MCF 10A (cell line): Measurements from ENCODE around the gene OMA1. TPM values are rescaled to one million over a fixed set of nuclear protein-coding genes. Genes with fewer than 3 reads are reported as not detected.

Experiments used
- BruUV-seq: library from RNA; stranded (reverse); fragments of 400-500 nt; replicated peaks from 2 replicates; lab custom pipeline; 2021; lab: Mats Ljungman, UMichigan
- CTCF ChIA-PET: fragments of 300-600 bp; sonication (Branson Sonifier 250); formaldehyde crosslinking; extraction: SDS; loops from one replicate; lab custom pipeline; 2021; ENCODE audit warnings: antibody characterized with exemption, inconsistent platforms; lab: Yijun Ruan, JAX
- POLR2A ChIA-PET: fragments of 300-600, 350-650 bp; sonication (Branson Sonifier 250); formaldehyde crosslinking; extraction: SDS; loops from one replicate; lab custom pipeline; 2020; ENCODE audit warnings: antibody characterized with exemption, inconsistent platforms; lab: Yijun Ruan, JAX
- DNase-seq: peaks from one replicate; pipeline ENCODE4 v3.0.0-alpha.2; 2018; ENCODE audit not compliant: unreplicated experiment
- H3K27ac Mint-ChIP-seq: one replicate; pipeline ENCODE4 v1.8.0; 2022; ENCODE audit warnings: mild to moderate bottlenecking, low read depth, mixed read lengths; ENCODE audit not compliant: unreplicated experiment
- H3K27me3 Mint-ChIP-seq: one replicate; pipeline ENCODE4 v1.8.0; 2022; ENCODE audit warnings: mixed read lengths; ENCODE audit not compliant: insufficient read depth, unreplicated experiment
- H3K36me3 Mint-ChIP-seq: one replicate; pipeline ENCODE4 v1.8.0; 2022; ENCODE audit warnings: mild to moderate bottlenecking, moderate library complexity, mixed read lengths; ENCODE audit not compliant: insufficient read depth, unreplicated experiment
- H3K4me1 Mint-ChIP-seq: one replicate; pipeline ENCODE4 v1.8.0; 2022; ENCODE audit warnings: mixed read lengths; ENCODE audit not compliant: insufficient read depth, unreplicated experiment
- H3K4me3 Mint-ChIP-seq: one replicate; pipeline ENCODE4 v1.8.0; 2022; ENCODE audit warnings: mild to moderate bottlenecking, moderate library complexity, mixed read lengths; ENCODE audit not compliant: unreplicated experiment
- H3K9me3 Mint-ChIP-seq: one replicate; pipeline ENCODE4 v1.8.0; 2022; ENCODE audit warnings: mixed read lengths; ENCODE audit not compliant: unreplicated experiment
- CTCF ChIP-seq: fragments of 200-600 bp; IDR thresholded peaks from one replicate; pipeline ENCODE4 v1.8.0; 2022; ENCODE audit warnings: antibody characterized with exemption, mild to moderate bottlenecking; ENCODE audit not compliant: unreplicated experiment
- intact Hi-C: fragments of 100-400 bp; cut with micrococcal nuclease; formaldehyde crosslinking; loops from 2 replicates; pipeline ENCODE4 v1.14.1; 2022
- total RNA-seq: library from RNA; stranded (reverse); gene quantifications from 2 replicates; pipeline ENCODE4 v1.2.3, GENCODE V29; 2022

OMA1 gene
- total RNA-seq, 1 experiment from 2014 or later = 15.7 TPM

GRCh38 chr1:58576325-58576726 lies 29.8 kb upstream of the OMA1 start:
- H3K36me3 Mint-ChIP-seq = peaks cover 8% of the 10 kb centered on the region
- POLR2A ChIA-PET = interaction anchor here (0.7 to 9.8 kb wide), 17 partner anchors 9 to 1239 kb away, joined by 3 to 151 read pairs (median 6); partner anchors contain the start of genes MYSM1 and OMA1
- intact Hi-C loops = loop anchor here (1.0 kb wide), 2 partner anchors 8 to 42 kb away; no protein-coding TSS in a partner anchor
- CTCF ChIA-PET = no interaction called here
- H3K4me1 Mint-ChIP-seq = peaks cover 31% of the 10 kb centered on the region
- H3K4me3 Mint-ChIP-seq = peak overlapping the region; percentile 89
- no peak for TF ChIP-seq CTCF
- BruUV-seq = TSS peak; percentile 13
- no peaks in the 10 kb centered on the region for H3K9me3 Mint-ChIP-seq
- peak; percentile 66 for DNase-seq
- H3K27me3 Mint-ChIP-seq = no peaks in the 10 kb centered on the region
- peak overlapping the region; percentile 70 for H3K27ac Mint-ChIP-seq

GRCh38 chr1:58575551-58576324 lies 29.2 kb upstream of the OMA1 start:
- no peak for TF ChIP-seq CTCF
- POLR2A ChIA-PET = interaction anchor here (0.7 to 9.8 kb wide), 23 partner anchors 9 to 1239 kb away, joined by 3 to 151 read pairs (median 6); partner anchors contain the start of genes MYSM1 and OMA1
- Mint-ChIP-seq H3K4me1 (peaks cover 31% of the 10 kb centered on the region), H3K27me3 (no peaks in the 10 kb centered on the region), H3K9me3 (no peaks in the 10 kb centered on the region), H3K4me3 (peak overlapping the region; percentile 89), H3K27ac (peak overlapping the region; percentile 70), H3K36me3 (peaks cover 8% of the 10 kb centered on the region)
- DNase-seq = peak; percentile 75
- TSS peak; percentile 86 for BruUV-seq
- CTCF ChIA-PET = interaction anchor here (0.7 to 5.3 kb wide), 4 partner anchors 28 to 83 kb away, joined by 3 to 58 read pairs (median 24); partner anchors contain the start of gene OMA1
- intact Hi-C loops = loop anchor here (1.0 kb wide), 3 partner anchors 9 to 43 kb away; partner anchors contain the start of gene OMA1

- Mint-ChIP-seq H3K27me3 (no peaks in the 10 kb centered on the region), H3K4me3 (peak overlapping the region; percentile 89), H3K4me1 (peaks cover 31% of the 10 kb centered on the region), H3K9me3 (no peaks in the 10 kb centered on the region), H3K27ac (peak overlapping the region; percentile 70), H3K36me3 (peaks cover 8% of the 10 kb centered on the region)
- intact Hi-C loops = loop anchor here (1.0 kb wide), 1 partner anchor 29 kb away; the partner anchor contains the start of gene OMA1
- peak; percentile 8 for DNase-seq
- BruUV-seq = no TSS peak
- CTCF ChIA-PET = interaction anchor here (0.6 to 5.3 kb wide), 5 partner anchors 27 to 1753 kb away, joined by 3 to 58 read pairs (median 4); partner anchors contain the start of gene OMA1
- POLR2A ChIA-PET = interaction anchor here (0.7 to 9.8 kb wide), 14 partner anchors 10 to 1188 kb away, joined by 3 to 151 read pairs (median 9); partner anchors contain the start of gene OMA1
- TF ChIP-seq CTCF = no peak
These were observed 28.3 kb upstream of the OMA1 start for GRCh38 chr1:58574816-58575215.
